Measurements from ENCODE around the gene PAMR1.
A peak's percentile ranks its signal among the peaks of the same experiment; 100 is the strongest.

The PAMR1 gene

DNA sequence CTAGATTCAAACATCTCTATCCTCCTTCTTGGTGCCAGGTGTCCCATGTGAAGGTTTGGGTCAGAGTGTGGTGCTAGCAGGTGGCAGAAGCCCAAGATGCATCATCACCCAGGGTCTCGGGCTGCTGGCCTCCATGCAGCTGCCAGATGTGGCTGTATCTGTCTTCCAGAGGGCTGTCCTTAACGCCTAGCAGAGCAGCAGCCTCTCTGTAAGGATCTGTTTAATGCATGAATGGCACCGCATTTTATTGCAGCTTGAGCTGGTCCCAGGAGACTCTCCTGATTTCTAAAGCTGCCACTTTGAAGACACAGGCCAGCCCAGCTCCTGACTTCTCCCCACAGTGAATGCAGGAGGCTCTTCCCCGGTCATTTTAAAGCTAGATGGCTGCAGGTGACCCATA lies 132.3 kb downstream of the PAMR1 start:
- TF ChIP-seq, protein P1, sequence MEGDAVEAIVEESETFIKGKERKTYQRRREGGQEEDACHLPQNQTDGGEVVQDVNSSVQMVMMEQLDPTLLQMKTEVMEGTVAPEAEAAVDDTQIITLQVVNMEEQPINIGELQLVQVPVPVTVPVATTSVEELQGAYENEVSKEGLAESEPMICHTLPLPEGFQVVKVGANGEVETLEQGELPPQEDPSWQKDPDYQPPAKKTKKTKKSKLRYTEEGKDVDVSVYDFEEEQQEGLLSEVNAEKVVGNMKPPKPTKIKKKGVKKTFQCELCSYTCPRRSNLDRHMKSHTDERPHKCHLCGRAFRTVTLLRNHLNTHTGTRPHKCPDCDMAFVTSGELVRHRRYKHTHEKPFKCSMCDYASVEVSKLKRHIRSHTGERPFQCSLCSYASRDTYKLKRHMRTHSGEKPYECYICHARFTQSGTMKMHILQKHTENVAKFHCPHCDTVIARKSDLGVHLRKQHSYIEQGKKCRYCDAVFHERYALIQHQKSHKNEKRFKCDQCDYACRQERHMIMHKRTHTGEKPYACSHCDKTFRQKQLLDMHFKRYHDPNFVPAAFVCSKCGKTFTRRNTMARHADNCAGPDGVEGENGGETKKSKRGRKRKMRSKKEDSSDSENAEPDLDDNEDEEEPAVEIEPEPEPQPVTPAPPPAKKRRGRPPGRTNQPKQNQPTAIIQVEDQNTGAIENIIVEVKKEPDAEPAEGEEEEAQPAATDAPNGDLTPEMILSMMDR (IDR thresholded peaks at IDR 0.05; ENCODE audit: low read depth, low read length, missing control alignments): no peak
- no peak overlapping the region for H3K4me3 ChIP-seq (ENCODE audit: low read depth, low read length)
- DNase-seq (ENCODE audit: low read depth): no peak
- in situ Hi-C loops (cut with HindIII; ENCODE audit: low sequenced_read_pairs): loop anchor here (25.0 kb wide), 1 partner anchor 806 kb away; no protein-coding TSS in a partner anchor

DNA sequence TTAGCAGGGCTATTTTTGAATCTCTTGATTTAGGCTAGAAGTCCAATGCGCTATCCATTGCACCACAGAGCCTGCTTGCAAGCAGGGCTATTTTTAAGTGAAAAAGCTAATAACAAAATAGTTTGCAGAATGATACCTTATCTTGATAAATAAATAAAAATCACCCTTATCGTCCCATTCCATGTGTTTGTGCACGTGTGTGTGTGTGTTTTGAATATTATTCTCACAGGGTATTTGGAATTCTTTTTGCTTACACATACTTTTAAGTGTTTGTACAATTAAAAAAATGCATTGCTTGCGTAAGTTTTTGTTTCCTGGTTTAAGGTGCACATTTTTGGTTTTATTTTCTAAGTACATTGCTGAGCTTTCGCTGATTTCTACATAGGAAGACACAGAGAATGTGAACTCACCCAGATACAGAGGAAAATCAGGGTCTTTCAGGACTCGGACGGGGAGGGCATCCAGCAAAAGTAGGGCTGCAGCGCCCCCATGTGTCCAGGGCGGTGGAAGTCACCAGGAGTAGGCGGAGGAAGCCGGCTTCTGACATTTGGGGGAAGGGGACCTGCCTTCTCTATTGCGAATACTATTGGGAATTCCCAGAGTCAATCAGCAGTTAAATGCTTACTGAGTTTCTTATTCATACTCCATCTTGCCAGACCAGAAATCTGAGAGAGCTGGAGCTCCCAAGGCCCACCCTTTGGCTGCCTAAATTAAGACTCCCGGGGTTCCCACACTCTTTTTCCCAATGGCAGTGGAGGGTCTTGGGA lies 133.3 kb downstream of the PAMR1 start:
- TF ChIP-seq, protein P1 (IDR thresholded peaks at IDR 0.05; ENCODE audit: low read depth, low read length, missing control alignments): peak; percentile 80
- in situ Hi-C loops (cut with HindIII; ENCODE audit: low sequenced_read_pairs): loop anchor here (25.0 kb wide), 1 partner anchor 805 kb away; no protein-coding TSS in a partner anchor
- DNase-seq (ENCODE audit: low read depth): peak; percentile 53
- no peak overlapping the region for H3K4me3 ChIP-seq (ENCODE audit: low read depth, low read length)

DNA sequence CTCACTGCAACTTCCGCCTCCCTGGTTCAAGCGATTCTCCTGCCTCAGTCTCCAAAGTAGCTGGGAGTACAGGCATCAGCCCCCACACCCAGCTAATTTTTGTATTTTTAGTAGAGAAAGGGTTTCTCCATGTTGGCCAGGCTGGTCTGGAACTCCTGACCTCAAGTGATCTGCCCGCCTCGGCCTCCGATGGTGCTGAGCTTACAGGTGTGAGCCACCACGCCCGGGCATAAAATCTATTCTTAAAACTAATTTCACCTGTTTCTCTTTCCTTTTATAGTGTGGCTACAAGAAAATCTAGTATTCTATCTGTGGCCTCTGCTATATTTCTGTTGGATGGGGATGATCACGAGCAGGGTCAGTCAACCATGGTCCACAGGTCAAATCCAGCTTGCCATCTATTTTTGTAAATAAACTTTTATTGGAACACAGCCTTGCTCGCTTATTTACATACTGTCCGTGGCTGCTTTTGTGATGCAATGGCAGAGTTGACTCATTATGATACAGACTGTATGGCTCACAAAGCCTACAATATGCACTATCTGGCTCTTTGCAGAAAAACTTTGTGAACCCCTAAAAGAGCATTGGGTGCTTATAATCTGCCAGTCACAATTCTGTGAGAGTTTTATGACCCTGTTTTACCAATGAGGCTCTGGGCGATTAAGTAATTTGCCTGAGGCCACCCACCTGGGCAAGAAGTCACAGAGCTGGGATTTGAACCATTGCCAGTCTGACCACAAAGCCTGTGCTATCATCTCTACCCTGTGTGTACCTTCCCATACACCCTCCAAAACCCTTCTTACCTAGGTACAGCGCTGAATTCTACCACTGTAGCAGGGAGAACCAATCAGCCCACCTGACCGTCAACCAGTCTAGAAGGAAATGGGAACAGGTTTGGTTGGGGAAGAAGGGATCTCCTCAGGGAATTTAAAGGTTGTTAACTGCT lies 134.4 kb downstream of the PAMR1 start:
- peak; percentile 16 for DNase-seq (ENCODE audit: low read depth)
- in situ Hi-C loops (cut with HindIII; ENCODE audit: low sequenced_read_pairs): loop anchor here (25.0 kb wide), 1 partner anchor 804 kb away; no protein-coding TSS in a partner anchor
- no peak overlapping the region for H3K4me3 ChIP-seq (ENCODE audit: low read depth, low read length)
- TF ChIP-seq, protein P1 (IDR thresholded peaks at IDR 0.05; ENCODE audit: low read depth, low read length, missing control alignments): no peak

DNA sequence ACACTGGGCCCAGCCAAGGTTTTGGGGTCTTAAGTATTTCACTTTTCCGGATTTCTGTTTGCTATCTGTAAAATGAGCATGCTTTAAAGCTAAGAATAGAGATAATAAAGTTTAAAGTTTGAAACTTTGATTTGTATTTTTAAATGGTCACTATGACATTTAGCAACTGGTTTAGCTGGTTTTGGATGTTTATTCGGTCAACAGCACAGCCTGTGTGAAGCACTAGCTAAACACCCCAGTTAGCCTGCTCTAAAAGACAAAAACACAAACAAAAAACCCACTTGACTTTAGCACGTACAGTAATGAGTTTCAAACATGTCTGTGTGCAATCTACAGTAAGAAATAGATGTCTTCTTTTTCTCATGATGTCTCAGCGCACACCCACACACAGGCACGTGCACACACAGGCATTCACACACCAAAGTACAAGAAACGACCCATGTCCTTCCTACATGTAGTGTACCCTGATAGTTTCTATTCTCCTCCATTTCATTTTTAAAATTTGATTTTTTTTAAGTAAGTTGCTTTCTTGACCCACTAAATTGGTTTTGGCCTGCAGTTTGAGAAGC lies 135.4 kb downstream of the PAMR1 start:
- in situ Hi-C loops (cut with HindIII; ENCODE audit: low sequenced_read_pairs): loop anchor here (25.0 kb wide), 1 partner anchor 803 kb away; no protein-coding TSS in a partner anchor
- no peak for DNase-seq (ENCODE audit: low read depth)
- TF ChIP-seq, protein P1 (IDR thresholded peaks at IDR 0.05; ENCODE audit: low read depth, low read length, missing control alignments): no peak
- H3K4me3 ChIP-seq (ENCODE audit: low read depth, low read length): no peak overlapping the region

DNA sequence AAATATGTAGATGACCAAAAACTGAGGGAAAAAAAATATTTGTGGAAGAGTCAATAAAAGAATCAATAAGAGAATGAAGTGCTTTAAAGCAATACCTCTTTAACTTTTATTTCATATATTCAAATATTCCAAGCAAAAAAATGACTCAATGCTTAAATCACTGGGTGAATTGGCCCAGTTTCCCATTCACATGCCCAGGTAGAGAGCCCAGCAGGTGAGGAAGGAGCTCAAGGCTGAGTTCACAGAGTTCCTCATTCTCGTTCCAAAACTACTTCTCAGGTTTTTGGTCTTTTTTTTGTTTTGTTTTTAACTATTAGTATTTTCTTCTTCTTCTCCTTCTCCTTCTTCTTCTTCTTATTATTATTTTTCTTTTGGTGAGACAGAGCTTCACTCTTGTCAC lies 136.3 kb downstream of the PAMR1 start:
- in situ Hi-C loops (cut with HindIII; ENCODE audit: low sequenced_read_pairs): loop anchor here (25.0 kb wide), 1 partner anchor 802 kb away; no protein-coding TSS in a partner anchor
- TF ChIP-seq, protein P1 (IDR thresholded peaks at IDR 0.05; ENCODE audit: low read depth, low read length, missing control alignments): no peak
- no peak overlapping the region for H3K4me3 ChIP-seq (ENCODE audit: low read depth, low read length)
- no peak for DNase-seq (ENCODE audit: low read depth)

DNA sequence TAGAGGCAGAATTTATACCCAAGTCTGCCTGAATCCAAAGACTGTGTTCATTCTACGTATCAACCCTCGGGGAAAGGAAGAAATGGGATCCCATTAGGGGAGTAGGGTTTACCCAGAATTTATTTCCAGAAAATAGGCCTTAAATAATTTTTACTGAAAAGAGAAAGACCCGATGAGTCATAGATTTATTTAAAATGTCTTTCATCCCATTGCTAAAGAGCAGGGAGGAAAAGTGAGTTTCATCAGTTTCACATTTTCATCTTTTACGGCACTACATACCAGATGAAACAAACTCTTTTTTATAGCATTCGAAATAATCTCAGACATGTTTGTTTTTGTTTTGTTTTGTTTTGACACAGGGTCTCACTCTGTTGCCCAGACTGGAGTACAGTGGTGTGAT lies 137.4 kb downstream of the PAMR1 start:
- DNase-seq (ENCODE audit: low read depth): no peak
- in situ Hi-C loops (cut with HindIII; ENCODE audit: low sequenced_read_pairs): loop anchor here (25.0 kb wide), 1 partner anchor 801 kb away; no protein-coding TSS in a partner anchor
- H3K4me3 ChIP-seq (ENCODE audit: low read depth, low read length): no peak overlapping the region
- TF ChIP-seq, protein P1 (IDR thresholded peaks at IDR 0.05; ENCODE audit: low read depth, low read length, missing control alignments): no peak
